ENCODE data around the gene SPATA31C1. TPM values are rescaled to one million over a fixed set of nuclear protein-coding genes. Genes with fewer than 3 reads are reported as not detected.

SPATA31C1 gene
- total and polyA plus RNA-seq, 12 donors: not detected

GRCh38 chr9:87872079-87872624 is 45.6 kb upstream of the SPATA31C1 start:
- Histone ChIP-seq H3K27ac (no peak overlapping the region), H3K36me3 (no peaks in the 10 kb centered on the region), H3K27me3 (peaks cover 0 to 11% (median 0%) of the 10 kb centered on the region in 7 donors), H3K4me3 (no peak overlapping the region), H3K9me3 (no peaks in the 10 kb centered on the region), H3K4me1 (no peaks in the 10 kb centered on the region)
- DNase-seq: no peak
- TF ChIP-seq CTCF (IDR thresholded peaks at IDR 0.05): no peak
- intact Hi-C loops (cut with DNase I): no loop called here
- WGBS, 2 donors: 57 to 67% methylated on average over 8 of the region's 8 CpGs
- peak in 2 of 8 donors; percentile 10 to 21 for ATAC-seq

- no peaks in the 10 kb centered on the region for H3K36me3 ChIP-seq
- TF ChIP-seq CTCF (IDR thresholded peaks at IDR 0.05): no peak
- no peak for ATAC-seq
- no peaks in the 10 kb centered on the region for H3K4me1 ChIP-seq
- H3K9me3 ChIP-seq: peaks cover 0 to 10% (median 0%) of the 10 kb centered on the region in 11 donors
- no peak for DNase-seq
- peaks cover 0 to 11% (median 0%) of the 10 kb centered on the region in 7 donors for H3K27me3 ChIP-seq
- no peak overlapping the region for H3K4me3 ChIP-seq
- intact Hi-C loops (cut with DNase I): no loop called here
- 91 to 96% methylated on average over 5 of the region's 5 CpGs for WGBS, 2 donors
- H3K27ac ChIP-seq: no peak overlapping the region
Measured at GRCh38 chr9:87873607-87874303, 44.0 kb upstream of the SPATA31C1 start.

- Histone ChIP-seq H3K36me3 (no peaks in the 10 kb centered on the region), H3K27me3 (peaks cover 0 to 11% (median 0%) of the 10 kb centered on the region in 7 donors), H3K9me3 (peaks cover 0 to 10% (median 0%) of the 10 kb centered on the region in 11 donors), H3K4me3 (no peak overlapping the region), H3K27ac (no peak overlapping the region), H3K4me1 (no peaks in the 10 kb centered on the region)
- intact Hi-C loops (cut with DNase I): no loop called here
- no peak for DNase-seq
- 56% methylated on average over 7 of the region's 7 CpGs for WGBS, 2 donors
- no peak for TF ChIP-seq CTCF (IDR thresholded peaks at IDR 0.05)
- no peak for ATAC-seq
Measured at GRCh38 chr9:87874304-87874623, 43.5 kb upstream of the SPATA31C1 start.

- no peaks in the 10 kb centered on the region for H3K36me3 ChIP-seq
- peaks cover 0 to 11% (median 0%) of the 10 kb centered on the region in 7 donors for H3K27me3 ChIP-seq
- ATAC-seq (no peak), DNase-seq (no peak)
- H3K9me3 ChIP-seq: peaks cover 0 to 10% (median 0%) of the 10 kb centered on the region in 11 donors
- intact Hi-C loops (cut with DNase I): no loop called here
- no peak overlapping the region for H3K27ac ChIP-seq
- no peak overlapping the region for H3K4me3 ChIP-seq
- H3K4me1 ChIP-seq: no peaks in the 10 kb centered on the region
- TF ChIP-seq CTCF (IDR thresholded peaks at IDR 0.05): no peak
Measured at GRCh38 chr9:87875060-87875459, 42.7 kb upstream of the SPATA31C1 start.
